ENCODE data around the gene COMMD2.

GRCh38 chr3:149702691-149703441 is 49.4 kb downstream of the COMMD2 start:
- no peak for TF ChIP-seq POLR2AphosphoS5 (IDR thresholded peaks at IDR 0.05)
- TF ChIP-seq CTCF (IDR thresholded peaks at IDR 0.05): no peak
- no peak for TF ChIP-seq POLR2A (IDR thresholded peaks at IDR 0.05)
